ENCODE data around the gene FOXJ3.

The FOXJ3 gene

DNA sequence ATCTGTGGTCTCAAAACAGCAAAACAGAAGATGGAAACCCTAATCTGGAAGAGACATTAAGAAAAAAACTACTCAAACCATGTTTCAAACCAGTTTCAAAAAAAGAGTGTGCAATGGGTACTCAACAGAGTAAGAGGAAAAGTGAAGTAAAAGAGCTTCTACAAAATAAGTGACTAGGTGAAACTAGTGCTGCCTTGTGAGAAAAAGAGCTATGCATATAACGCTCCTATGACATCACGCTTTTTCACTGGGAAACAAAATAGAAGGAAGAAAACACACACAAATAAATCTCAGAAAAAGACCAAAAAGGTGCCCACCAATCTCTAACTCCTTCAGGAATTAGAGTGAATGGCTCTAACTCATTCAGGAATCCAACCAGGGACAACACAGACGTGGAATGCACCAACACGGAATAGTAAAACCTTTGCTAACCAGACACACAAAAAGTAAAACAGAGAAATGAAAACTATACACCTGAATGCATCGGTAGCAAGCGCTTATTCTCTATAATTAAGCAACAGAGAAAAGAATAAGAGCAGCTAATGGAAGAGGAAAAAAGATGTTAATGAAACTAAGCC lies 1.3 kb downstream of the FOXJ3 start:
- DNase-seq: no peak

GRCh38 chr1:42332877-42333276 lies 2.2 kb downstream of the FOXJ3 start:
- no peak for DNase-seq

DNA sequence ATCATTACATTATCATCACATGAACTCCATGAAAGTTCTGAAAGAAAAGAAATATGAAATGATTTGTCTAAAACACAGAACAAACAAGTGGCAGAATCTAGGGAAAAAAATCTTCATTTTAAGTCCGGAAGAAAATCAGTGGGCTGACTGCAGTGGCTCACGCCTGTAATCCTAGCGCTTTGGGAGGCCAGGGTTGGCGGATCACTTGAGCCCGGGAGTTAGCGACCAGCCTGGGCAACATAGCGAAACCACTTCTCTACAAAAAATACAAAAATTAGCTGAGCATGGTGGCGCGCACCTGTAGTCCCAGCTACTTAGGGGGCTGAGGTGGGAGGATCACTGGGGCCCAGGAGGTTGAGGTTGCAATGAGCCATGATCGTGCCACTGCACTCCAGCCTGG lies 4.8 kb downstream of the FOXJ3 start:
- DNase-seq: no peak

GRCh38 chr1:42328916-42329496 lies 6.0 kb downstream of the FOXJ3 start:
- DNase-seq: no peak

DNA sequence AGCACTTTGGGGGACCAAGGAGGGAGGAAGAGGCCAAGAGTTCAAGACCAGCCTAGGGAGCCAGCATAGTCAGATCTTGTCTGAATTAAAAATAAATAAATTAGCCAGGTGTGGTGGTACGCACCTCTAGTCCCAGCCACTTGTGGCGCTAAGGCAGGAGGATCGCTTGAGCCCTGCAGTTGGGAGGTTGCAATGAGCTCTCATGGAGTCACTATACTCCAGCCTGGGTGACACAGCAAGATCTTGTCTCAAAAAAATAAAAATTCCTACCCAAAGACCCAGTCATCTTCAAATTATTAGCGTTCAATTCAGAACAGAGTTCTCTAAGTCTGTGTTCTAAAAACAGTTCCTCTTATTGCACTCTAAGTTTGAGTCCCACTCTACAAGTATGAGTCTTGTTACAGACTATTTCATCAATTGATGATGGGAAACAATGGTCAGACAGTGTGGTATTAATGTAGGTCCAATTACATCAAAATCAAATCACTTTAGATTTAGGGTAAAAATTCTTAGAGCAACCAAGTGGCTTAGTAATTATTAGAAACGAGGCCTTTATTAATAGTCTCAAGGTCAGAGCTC lies 6.9 kb downstream of the FOXJ3 start:
- DNase-seq: no peak

GRCh38 chr1:42325014-42325402 lies 10.0 kb downstream of the FOXJ3 start:
- no peak for DNase-seq

DNA sequence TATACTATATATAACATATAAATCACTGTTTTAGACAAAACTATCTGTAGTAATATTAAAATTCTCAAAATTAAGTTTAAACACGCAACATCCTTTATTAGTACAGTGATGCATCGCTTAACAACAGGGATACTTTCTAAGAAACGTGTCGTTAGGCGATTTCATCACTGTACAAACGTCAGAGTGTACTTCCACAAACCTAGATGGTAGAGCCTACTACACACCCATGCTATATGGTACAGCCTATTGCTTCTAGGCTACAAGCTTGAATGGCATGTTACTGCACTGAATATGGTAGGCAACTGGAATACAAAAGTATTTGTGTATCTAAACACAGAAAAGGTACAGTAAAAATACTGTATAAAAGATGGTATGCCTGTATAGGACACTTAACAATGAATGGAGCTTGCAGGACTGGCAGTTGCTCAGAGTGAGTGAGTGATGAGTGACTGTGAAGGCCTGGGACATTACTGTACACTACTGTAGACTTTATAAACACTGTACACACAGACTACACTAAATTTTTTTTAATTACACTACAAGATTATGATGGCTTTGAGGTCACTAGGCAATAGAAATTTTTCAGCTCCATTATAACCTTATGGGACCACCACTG lies 10.5 kb downstream of the FOXJ3 start:
- no peak for DNase-seq

GRCh38 chr1:42323551-42323950 lies 11.5 kb downstream of the FOXJ3 start:
- no peak for DNase-seq

DNA sequence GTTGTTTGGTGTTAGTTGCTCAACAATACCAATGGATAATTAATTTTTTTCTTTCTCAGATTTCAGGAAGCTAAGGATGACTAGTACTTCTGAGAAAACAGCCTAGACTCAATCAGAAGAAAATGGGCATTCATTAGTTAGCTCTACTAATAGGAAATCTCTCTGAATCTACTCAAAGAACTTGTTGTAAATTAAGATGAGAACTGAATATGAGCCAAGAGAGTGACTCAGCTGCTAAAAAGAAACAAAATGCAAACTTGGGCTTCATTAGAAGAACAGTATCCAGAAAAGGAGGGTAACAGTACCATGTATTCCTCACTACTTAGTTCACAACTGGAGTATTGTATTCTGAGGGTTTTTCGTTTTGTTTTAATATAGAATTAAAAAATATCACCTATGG lies 12.5 kb downstream of the FOXJ3 start:
- no peak for DNase-seq

GRCh38 chr1:42321731-42322130 lies 13.3 kb downstream of the FOXJ3 start:
- DNase-seq: no peak

GRCh38 chr1:42320708-42321107 lies 14.3 kb downstream of the FOXJ3 start:
- no peak for DNase-seq

- DNase-seq: peak; percentile 1 to 53
These were observed 15.1 kb downstream of the FOXJ3 start for GRCh38 chr1:42319871-42320484.

DNA sequence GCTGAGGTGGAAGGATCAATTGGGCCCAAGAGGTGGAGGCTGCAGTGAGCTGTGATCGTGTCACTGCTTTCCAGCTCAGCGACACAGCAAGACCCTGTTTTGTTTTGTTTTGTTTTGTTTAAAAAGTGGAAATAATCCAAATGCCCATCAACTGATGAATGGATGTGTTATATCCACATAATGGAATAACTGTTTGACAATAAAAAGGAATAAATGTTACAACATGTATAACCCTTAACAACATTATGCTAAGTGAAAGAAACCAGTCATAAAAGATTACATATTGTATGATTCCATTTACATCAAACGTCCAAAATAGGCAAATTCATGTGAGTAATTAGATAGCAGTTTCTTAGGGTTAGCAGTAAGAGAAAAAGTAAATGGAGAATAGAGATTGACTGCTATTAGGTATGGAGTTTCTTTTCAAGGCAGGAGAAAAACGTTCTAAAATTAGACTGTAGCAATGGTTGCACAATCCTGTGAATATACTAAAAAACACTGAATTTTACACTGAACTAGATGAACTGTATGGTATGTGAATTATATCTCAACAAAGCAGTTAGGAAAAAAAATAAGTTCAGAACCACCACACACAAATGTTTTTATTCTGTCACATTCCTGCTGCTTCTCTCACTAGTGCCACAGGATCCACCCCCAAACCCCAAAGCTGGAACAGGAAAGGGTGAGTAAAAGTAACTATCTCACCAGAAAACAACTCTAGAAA lies 15.7 kb downstream of the FOXJ3 start:
- DNase-seq: peak in 1 of 2 donors; percentile 23

- DNase-seq: no peak
These were observed 16.4 kb downstream of the FOXJ3 start for GRCh38 chr1:42318601-42319000.

GRCh38 chr1:42317308-42317707 lies 17.7 kb downstream of the FOXJ3 start:
- DNase-seq: no peak

DNA sequence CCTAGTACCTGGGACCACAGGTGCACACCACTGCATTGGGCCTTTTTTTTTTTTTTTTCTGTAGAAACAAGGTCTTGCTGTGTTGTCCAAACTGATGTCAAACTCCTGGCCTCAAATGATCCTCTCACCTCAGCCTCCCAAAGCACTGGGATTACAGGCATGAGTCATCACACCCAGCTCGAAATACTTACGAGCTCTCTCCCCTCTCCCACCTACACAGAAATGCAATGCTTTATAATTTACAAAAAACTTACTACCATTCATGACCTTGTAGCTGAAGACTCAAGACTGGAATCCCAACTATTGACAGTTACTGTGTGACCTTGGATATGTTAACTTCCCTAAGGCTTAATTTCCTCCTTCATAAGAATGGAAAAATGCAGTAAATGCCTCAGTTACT lies 18.7 kb downstream of the FOXJ3 start:
- no peak for DNase-seq

DNA sequence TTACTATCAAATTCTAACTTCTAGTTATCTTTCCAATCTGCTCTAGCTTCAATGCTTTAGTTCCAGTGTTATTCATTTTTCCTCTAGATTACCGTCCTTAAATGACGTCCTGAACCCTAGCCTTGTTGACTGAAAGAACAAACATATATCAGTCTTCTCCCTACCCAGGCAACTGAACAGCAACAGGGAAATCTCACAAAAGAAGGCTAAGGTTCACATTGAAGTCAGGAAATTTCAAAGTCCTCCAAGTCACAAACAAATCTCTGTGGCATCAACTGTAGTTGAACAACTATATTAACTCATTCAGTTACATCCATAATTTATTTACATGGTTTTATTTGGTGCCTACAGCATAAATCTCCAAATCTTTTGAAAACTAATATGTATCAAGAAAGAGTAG lies 19.5 kb downstream of the FOXJ3 start:
- DNase-seq: no peak

DNA sequence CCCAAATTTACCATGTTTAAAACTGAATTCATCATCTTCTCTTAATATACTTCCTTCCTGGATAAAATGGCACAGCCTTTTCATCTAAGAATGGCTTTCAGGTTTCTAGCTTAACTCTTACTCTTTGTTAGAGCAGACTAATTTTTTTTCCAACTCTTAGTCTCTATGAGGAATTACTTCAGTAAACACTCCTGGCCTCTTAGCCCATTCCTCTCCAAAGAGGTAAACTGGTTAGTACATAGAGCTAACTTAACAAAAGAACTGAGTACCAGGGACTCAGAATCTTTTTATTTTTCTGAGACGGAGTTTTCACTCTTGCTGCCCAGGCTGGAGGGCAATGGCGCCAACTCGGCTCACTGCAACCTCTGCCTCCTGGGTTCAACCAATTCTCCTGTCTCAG lies 21.1 kb downstream of the FOXJ3 start:
- no peak for DNase-seq

- no peak for DNase-seq
These were observed 22.3 kb downstream of the FOXJ3 start for GRCh38 chr1:42312576-42313212.

DNA sequence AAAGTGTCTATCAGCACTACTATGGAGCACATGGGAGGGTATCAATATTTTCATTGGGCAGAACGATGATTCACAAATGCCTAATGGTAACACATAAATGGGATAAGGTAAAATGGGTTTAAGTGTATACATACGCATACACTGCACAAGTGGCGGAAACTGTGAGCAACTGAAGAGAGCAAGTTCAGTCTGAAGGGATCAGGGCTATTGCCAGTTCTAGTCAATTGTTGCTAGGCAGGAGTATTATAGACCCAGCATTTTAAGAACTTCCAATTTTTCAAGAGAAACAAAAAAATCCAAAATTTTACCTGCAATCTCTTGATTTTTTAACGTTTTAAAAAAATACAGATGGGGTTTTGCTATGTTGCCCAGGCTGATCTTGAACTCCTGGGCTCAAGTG lies 23.1 kb downstream of the FOXJ3 start:
- no peak for DNase-seq

DNA sequence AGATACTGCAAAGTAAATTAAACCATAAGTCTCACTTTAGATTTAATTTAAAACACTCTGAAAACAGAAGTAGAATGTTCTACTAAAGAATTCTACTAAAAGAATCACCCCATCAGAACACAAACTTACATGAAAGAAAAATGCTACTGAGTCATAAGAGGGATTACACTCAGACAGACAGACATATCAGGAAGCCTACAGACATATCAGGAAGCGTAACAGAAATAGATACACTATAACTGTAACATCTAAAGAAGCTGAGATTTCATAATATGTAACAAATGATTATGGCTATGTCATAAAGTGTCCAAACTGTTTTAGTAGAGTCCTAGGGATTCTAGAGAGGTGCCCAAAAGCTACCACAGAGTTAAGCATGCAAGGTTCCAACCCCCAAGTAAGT lies 23.9 kb downstream of the FOXJ3 start:
- DNase-seq: no peak

DNA sequence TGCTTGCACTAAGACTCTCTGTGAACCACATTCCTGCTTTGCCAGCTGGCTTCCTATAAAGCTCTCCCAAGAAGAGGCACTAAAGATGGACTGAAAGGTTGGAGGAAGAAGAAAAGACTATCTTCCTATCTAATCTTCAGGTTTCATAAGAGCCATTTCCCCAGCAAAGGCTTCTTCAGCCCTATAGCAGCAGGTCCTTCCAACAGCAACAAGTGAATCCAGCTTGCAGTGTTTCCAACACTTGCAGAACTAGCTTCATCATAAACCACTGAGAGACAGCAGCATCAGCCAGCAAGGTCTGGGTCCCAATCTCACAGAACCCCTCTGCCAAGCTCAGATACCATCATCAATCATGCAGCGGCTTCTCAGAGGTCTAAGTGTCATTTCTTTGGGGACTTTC lies 28.1 kb downstream of the FOXJ3 start:
- DNase-seq: no peak

DNA sequence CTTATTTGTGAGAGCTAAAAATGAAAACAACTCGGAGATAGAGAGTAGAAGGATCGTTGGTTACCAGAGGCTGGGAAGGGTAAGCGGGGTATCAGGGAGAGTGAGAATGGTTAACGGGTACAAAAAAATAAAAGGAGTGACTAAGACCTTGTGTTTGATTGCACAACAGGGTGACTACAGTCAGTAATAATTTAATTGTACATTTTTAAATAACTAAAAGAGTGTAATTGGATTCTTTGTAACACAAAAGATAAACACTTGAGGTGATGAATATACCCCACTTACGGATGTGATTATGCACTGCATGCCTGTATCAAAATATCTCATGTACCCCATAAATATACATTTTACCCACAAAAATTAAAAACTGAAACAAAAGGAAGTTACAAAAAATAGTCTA lies 29.4 kb downstream of the FOXJ3 start:
- no peak for DNase-seq
